Measurements from ENCODE around the gene MRPS23. TPM values are rescaled to one million over a fixed set of nuclear protein-coding genes. Genes with fewer than 3 reads are reported as not detected.

MRPS23 gene
- total and polyA plus RNA-seq, 8 donors, result 39.2 to 46.1 (median 43.2) TPM

DNA sequence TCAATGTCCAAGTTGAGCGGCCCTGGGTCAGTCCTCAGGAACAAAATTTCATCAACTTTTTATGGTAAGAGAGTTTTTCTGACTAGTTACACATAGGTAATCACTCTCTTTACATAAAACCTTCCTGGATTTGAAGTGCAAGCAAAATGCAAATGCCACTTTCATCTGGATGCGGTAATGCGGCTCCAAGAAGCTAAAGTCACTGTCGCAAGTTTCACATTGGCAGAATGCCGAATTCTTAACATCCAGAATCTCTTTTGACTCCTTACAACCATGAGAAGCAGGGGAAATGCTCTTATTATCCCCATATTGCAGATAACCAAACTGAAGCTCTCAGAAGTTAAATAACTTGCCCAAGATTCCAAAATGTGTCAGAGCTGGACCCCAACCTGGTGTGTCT, 30.0 kb downstream of the MRPS23 start:
- H3K27ac ChIP-seq, result no peak overlapping the region
- ATAC-seq (no peak), DNase-seq (no peak)
- intact Hi-C loops (cut with DNase I), result no loop called here
- H3K9me3 ChIP-seq, result no peaks in the 10 kb centered on the region
- no peaks in the 10 kb centered on the region for H3K4me1 ChIP-seq
- TF ChIP-seq, protein P1, sequence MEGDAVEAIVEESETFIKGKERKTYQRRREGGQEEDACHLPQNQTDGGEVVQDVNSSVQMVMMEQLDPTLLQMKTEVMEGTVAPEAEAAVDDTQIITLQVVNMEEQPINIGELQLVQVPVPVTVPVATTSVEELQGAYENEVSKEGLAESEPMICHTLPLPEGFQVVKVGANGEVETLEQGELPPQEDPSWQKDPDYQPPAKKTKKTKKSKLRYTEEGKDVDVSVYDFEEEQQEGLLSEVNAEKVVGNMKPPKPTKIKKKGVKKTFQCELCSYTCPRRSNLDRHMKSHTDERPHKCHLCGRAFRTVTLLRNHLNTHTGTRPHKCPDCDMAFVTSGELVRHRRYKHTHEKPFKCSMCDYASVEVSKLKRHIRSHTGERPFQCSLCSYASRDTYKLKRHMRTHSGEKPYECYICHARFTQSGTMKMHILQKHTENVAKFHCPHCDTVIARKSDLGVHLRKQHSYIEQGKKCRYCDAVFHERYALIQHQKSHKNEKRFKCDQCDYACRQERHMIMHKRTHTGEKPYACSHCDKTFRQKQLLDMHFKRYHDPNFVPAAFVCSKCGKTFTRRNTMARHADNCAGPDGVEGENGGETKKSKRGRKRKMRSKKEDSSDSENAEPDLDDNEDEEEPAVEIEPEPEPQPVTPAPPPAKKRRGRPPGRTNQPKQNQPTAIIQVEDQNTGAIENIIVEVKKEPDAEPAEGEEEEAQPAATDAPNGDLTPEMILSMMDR (IDR thresholded peaks at IDR 0.05), result no peak
- no peak overlapping the region for H3K4me3 ChIP-seq
- no peaks in the 10 kb centered on the region for H3K36me3 ChIP-seq
- H3K27me3 ChIP-seq, result peaks cover 0 to 4% of the 10 kb centered on the region in 2 donors

DNA sequence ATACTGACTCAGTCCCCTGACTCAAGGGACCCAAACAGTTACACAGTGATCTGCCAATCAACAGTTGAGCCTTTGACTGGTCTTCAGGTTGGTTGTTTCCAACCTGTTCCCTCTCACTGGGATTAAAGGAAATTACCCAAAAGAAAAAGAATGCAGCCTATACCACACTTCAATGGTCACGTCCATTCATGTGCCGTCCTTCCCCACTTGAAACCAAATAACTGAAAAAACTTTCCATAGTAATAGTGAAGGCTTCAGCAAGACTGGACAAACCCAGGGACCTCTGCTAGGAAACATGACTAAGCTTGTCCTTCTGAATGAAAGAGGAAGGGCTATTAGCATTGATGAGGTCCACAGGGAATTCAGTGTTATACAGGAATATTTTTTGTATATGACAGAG, 30.6 kb downstream of the MRPS23 start:
- intact Hi-C loops (cut with DNase I), result no loop called here
- ATAC-seq, result no peak
- H3K9me3 ChIP-seq, result no peaks in the 10 kb centered on the region
- DNase-seq, result no peak
- H3K27ac ChIP-seq, result no peak overlapping the region
- no peaks in the 10 kb centered on the region for H3K4me1 ChIP-seq
- peaks cover 0 to 4% of the 10 kb centered on the region in 2 donors for H3K27me3 ChIP-seq
- no peak overlapping the region for H3K4me3 ChIP-seq
- no peaks in the 10 kb centered on the region for H3K36me3 ChIP-seq
- TF ChIP-seq, protein P1 (IDR thresholded peaks at IDR 0.05), result no peak

DNA sequence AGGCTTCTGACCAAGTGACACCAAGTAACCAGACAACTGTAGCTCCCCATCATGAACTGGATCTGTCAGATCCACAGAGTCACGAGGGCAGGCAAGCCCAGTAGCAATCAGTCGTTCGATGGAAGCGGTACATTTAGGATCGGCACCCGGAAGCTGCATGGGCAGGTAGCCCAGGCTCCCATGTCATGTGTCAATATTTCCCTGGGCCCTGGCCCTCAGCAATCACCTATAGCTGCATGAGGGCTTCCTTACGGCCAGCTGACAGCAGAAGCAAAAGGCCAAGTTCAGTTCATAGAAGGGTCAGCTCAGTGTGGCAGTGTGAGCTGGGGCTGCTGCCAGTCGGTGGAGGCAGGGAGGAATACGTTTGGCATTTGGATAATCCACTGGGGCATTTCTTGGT, 31.8 kb downstream of the MRPS23 start:
- ATAC-seq (no peak), DNase-seq (no peak)
- Histone ChIP-seq H3K9me3 (no peaks in the 10 kb centered on the region), H3K4me3 (no peak overlapping the region), H3K36me3 (no peaks in the 10 kb centered on the region), H3K4me1 (no peaks in the 10 kb centered on the region), H3K27me3 (peaks cover 0 to 4% of the 10 kb centered on the region in 2 donors), H3K27ac (no peak overlapping the region)
- TF ChIP-seq, protein P1 (IDR thresholded peaks at IDR 0.05), result no peak
- intact Hi-C loops (cut with DNase I), result no loop called here

DNA sequence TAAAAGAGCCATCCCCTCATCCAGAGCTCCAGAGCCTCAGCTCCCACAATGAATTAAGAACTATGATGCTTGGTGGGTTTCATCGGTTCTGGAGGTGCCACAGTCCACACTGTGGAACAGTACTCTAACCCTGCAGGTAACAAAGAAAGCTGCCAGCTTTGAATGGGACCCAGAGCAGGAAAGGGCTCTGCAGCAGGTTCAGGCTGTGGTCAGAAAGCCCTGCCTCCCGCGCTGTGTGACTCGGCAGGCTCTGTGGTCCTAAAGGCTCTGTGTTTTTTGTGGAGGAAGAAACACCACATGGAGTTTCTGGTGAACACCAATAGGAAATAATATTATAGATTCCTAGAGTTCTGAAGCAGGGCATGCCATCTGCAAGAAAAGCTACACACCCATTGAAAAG, 32.5 kb downstream of the MRPS23 start:
- Histone ChIP-seq H3K4me1 (no peaks in the 10 kb centered on the region), H3K27me3 (peaks cover 0 to 4% of the 10 kb centered on the region in 2 donors), H3K36me3 (no peaks in the 10 kb centered on the region), H3K4me3 (no peak overlapping the region), H3K27ac (no peak overlapping the region), H3K9me3 (no peaks in the 10 kb centered on the region)
- TF ChIP-seq, protein P1 (IDR thresholded peaks at IDR 0.05), result no peak
- DNase-seq, result no peak
- intact Hi-C loops (cut with DNase I), result no loop called here
- no peak for ATAC-seq

DNA sequence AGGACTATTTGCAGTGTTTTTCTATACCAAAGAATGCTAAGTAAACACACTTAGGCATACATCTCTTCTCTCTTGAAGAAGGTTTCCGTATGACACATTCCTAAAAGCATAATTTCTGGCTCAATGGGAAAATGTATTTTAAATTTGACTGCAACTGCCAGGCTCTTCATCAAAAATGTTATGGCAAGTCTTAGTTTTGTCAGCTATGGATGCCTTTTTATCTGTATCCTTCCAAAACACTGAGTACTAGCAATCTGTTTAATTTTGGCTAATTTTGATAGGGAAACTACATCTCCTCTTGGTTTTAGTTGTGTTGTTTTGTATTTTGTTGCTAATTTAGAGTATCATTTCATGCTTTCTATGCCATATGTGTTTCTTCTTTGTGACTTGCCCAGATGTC, 35.4 kb downstream of the MRPS23 start:
- no peaks in the 10 kb centered on the region for H3K9me3 ChIP-seq
- peaks cover 0 to 21% of the 10 kb centered on the region in 2 donors for H3K27me3 ChIP-seq
- no peak overlapping the region for H3K4me3 ChIP-seq
- intact Hi-C loops (cut with DNase I), result no loop called here
- TF ChIP-seq, protein P1 (IDR thresholded peaks at IDR 0.05), result no peak
- no peaks in the 10 kb centered on the region for H3K36me3 ChIP-seq
- ATAC-seq (no peak), DNase-seq (no peak)
- H3K4me1 ChIP-seq, result peaks cover 12 to 13% of the 10 kb centered on the region in 2 donors
- H3K27ac ChIP-seq, result no peak overlapping the region

All from left lung (tissue), 10 donors.